PC-3 (cell line): ENCODE results near the gene B4GALT1. TPM values are rescaled to one million over a fixed set of nuclear protein-coding genes. Genes with fewer than 3 reads are reported as not detected.

Experiments used
- ATAC-seq: fragments of 200-7000 bp; cut with Tn5 transposase; 2 replicates; pipeline ENCODE4 v1.9.1; 2020; ENCODE audit warnings: mild to moderate bottlenecking, moderate library complexity
- BruUV-seq: library from RNA; stranded (reverse); fragments of 400-500 nt; replicated peaks from 2 replicates; lab custom pipeline; 2021; lab: Mats Ljungman, UMichigan
- CTCF ChIA-PET: fragments of 300-600 bp; sonication (Branson Sonifier 250); formaldehyde crosslinking; loops from one replicate; lab custom pipeline; 2022; ENCODE audit warnings: antibody characterized with exemption; lab: Charles Lee
- POLR2A ChIA-PET: fragments of 300-600 bp; sonication (Branson Sonifier 250); formaldehyde crosslinking; loops from one replicate; lab custom pipeline; 2022; ENCODE audit warnings: antibody characterized with exemption; ENCODE audit not compliant: unreplicated experiment; lab: Charles Lee
- DNase-seq: peaks from one replicate; pipeline ENCODE4 v3.0.0-alpha.2; 2015
- H2AFZ ChIP-seq: fragments of 300-600 bp; sonication (generic); 2 replicates; pipeline ENCODE4 v1.6.0; 2016; ENCODE audit warnings: antibody characterized with exemption, low read length
- H3F3A ChIP-seq: fragments of 300-600 bp; sonication (generic); one replicate; pipeline ENCODE4 v1.6.0; 2017; ENCODE audit warnings: antibody characterized with exemption, low read length, control low read depth, mild to moderate bottlenecking; ENCODE audit not compliant: unreplicated experiment
- H3K27ac ChIP-seq: fragments of 300-600 bp; sonication (generic); 2 replicates; pipeline ENCODE4 v1.5.1; 2016; ENCODE audit warnings: mild to moderate bottlenecking, low read length
- H3K27me3 ChIP-seq: fragments of 300-600 bp; sonication (generic); 2 replicates; pipeline ENCODE4 v1.6.1; 2016; ENCODE audit warnings: low read length, mixed read lengths
- H3K36me3 ChIP-seq: fragments of 300-600 bp; sonication (generic); 2 replicates; pipeline ENCODE4 v1.6.1; 2016; ENCODE audit warnings: low read depth, mixed run types, low read length, mixed read lengths
- H3K4me1 ChIP-seq: fragments of 300-600 bp; sonication (generic); 2 replicates; pipeline ENCODE4 v1.5.1; 2016; ENCODE audit warnings: low read length; ENCODE audit not compliant: insufficient read depth
- H3K4me2 ChIP-seq: fragments of 300-600 bp; sonication (generic); 2 replicates; pipeline ENCODE4 v1.6.0; 2016; ENCODE audit warnings: low read length
- H3K4me3 ChIP-seq: fragments of 300-600 bp; sonication (generic); 2 replicates; pipeline ENCODE4 v1.5.1; 2016; ENCODE audit warnings: mild to moderate bottlenecking, low read length, mixed read lengths
- H3K79me2 ChIP-seq: fragments of 300-600 bp; sonication (generic); 2 replicates; pipeline ENCODE4 v1.6.1; 2017; ENCODE audit warnings: low read length, mixed read lengths
- H3K9ac ChIP-seq: fragments of 300-600 bp; sonication (generic); 2 replicates; pipeline ENCODE4 v1.6.0; 2016; ENCODE audit warnings: mild to moderate bottlenecking, low read length
- H3K9me2 ChIP-seq: fragments of 300-600 bp; sonication (generic); replicated peaks from 2 replicates; pipeline ENCODE4 v1.6.1; 2016; ENCODE audit warnings: mixed run types, low read length, mixed read lengths
- H3K9me3 ChIP-seq: fragments of 300-600 bp; sonication (generic); 2 replicates; pipeline ENCODE4 v1.6.1; 2016; ENCODE audit warnings: low read length, mixed read lengths
- H4K20me1 ChIP-seq: fragments of 300-600 bp; sonication (generic); 2 replicates; pipeline ENCODE4 v1.6.1; 2016; ENCODE audit warnings: low read length, mixed read lengths
- CTCF ChIP-seq: fragments of 300-600 bp; sonication (generic); conservative IDR thresholded peaks from 2 replicates; pipeline ENCODE4 v1.5.1; 2017; ENCODE audit warnings: antibody characterized with exemption, low read depth, mild to moderate bottlenecking, low read length
- EZH2 ChIP-seq: fragments of 300-600 bp; sonication (generic); IDR thresholded peaks from one replicate; pipeline ENCODE4 v1.6.1; 2017; ENCODE audit warnings: antibody characterized with exemption, mild to moderate bottlenecking, low read length; ENCODE audit not compliant: unreplicated experiment
- EZH2phosphoT487 ChIP-seq: fragments of 300-600 bp; sonication (generic); IDR thresholded peaks from 2 replicates; pipeline ENCODE4 v1.6.1; 2018; ENCODE audit warnings: mild to moderate bottlenecking, antibody characterized with exemption, low read length, borderline replicate concordance
- intact Hi-C: fragments of 100-400 bp; cut with micrococcal nuclease; formaldehyde crosslinking; loops from 2 replicates; pipeline ENCODE4 v1.9.0; 2023
- total RNA-seq: library from RNA; depleted of rRNA; stranded (reverse); fragments of >200 nt; gene quantifications from 2 replicates; pipeline ENCODE4 v1.2.3, GENCODE V29; 2014

Gene B4GALT1
- total RNA-seq, 1 experiment from 2014 or later: 14.8 TPM

DNA sequence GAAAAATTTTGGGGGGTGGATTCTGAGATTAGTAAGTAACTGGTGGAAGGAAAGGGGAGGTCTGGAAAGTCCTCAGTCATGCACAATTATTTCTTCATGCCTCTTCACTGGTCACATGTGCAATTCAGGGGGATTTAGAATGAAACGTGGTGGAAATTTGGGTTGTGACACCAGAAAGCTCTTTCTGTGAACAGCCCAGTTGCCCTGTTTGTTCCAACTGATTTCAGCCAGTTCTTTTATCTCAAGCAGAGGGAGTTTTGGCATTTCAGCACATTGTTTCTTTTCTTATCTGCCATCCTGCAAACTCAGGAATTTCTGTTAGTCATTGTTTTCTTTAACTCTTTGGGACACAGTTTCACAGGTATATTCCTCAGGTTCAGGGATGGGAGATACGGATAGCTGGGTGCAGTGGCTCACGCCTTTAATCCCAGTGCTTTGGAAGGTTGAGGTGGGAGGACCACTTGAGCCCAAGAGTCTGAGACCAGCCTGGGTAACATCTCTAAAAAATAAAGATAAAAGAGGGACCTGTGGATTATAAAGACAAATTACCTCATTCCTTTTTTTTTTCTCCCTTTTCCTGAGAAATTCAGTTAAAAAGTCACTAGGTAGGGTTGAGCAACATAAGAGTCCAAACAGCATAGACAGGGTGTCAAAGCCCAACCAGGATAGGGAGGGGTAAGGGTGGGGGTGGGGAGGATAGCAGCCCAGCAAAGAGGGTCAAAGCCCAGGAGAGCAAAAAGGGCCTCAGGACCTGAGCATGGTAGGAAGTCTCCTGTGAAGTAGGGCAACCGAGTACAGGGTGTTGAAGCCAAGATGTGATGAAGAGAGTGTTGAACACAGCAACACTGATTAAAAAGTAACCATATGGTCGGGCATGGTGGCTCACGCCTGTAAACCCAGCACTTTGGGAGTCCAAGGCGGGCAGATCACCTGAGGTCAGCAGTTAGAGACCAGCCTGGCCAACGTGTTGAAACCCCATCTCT is 5.4 kb upstream of the B4GALT1 start:
- Histone ChIP-seq H3F3A (no peaks in the 10 kb centered on the region), H4K20me1 (no peaks in the 10 kb centered on the region), H3K79me2 (no peaks in the 10 kb centered on the region), H3K9me2 (no peaks in the 10 kb centered on the region), H3K36me3 (no peaks in the 10 kb centered on the region), H2AFZ (peak overlapping the region; percentile 48; the same call in 1 of the 2 replicates), H3K4me1 (peaks cover 18% of the 10 kb centered on the region), H3K4me3 (no peak overlapping the region), H3K9me3 (no peaks in the 10 kb centered on the region), H3K9ac (no peak overlapping the region), H3K4me2 (peak overlapping the region; percentile 35), H3K27me3 (no peaks in the 10 kb centered on the region), H3K27ac (no peak overlapping the region)
- POLR2A ChIA-PET: no interaction called here
- no peak for TF ChIP-seq EZH2
- no peak for TF ChIP-seq CTCF
- TF ChIP-seq EZH2phosphoT487: no peak
- intact Hi-C loops: no loop called here
- no TSS peak for BruUV-seq
- DNase-seq: peak; percentile 51
- CTCF ChIA-PET: no interaction called here
- ATAC-seq: no peak

DNA sequence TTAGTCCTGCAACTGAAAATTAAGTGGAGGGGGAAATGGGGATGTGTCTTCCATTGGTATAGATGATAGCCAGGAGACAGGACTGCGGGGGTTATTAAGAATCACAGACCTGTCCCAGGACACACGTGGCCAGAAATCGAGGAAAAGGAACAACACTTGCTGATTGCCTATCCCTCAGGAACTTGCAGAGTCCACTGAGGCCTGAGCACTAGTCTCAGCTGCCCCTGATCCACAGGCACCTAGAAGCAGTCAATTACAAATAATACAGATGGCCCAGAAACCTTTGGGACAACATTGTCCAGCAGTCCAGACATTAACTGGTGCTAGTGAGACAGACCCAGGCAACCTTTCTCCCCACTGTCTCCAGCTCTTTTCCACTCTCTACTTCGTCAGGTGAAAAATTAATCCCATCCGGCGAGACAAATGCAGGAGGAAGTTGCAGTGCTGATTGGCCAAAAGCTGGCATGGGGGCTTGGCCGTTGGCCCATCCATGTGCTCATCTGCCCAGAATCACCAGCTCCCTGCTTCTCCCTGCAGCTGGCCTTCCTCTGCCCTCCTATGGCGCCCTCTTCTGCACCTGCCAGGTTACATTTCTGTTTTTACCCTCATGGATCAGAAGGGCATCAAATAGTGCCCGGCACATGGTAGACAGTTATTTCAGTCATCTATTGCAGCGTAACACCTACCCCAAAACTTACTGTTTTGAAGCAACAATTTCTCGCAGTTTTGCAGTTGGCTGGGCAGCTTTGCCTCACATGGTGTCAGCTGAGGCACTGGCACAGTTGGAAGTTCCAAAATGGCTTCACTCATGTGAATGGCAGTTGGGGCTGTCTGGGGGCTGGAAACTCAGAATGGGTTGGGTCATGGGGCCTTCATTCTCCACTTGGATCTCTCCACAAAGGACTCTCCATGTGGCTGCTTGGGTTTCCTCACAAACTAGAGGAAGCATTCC is 3.6 kb upstream of the B4GALT1 start:
- DNase-seq (peak; percentile 52), ATAC-seq (no peak)
- peaks cover 13% of the 10 kb centered on the region for H3K79me2 ChIP-seq
- H3K9ac ChIP-seq: no peak overlapping the region
- CTCF ChIA-PET: no interaction called here
- 0 out of 2 replicates have a peak overlapping the region, but pooled peaks have one; percentile 48 for H2AFZ ChIP-seq
- TF ChIP-seq CTCF (peak; percentile 58), EZH2phosphoT487 (no peak)
- intact Hi-C loops: loop anchor here (1.0 kb wide), 1 partner anchor 89 kb away; no protein-coding TSS in a partner anchor
- no peaks in the 10 kb centered on the region for H3K36me3 ChIP-seq
- no peak overlapping the region for H3K4me3 ChIP-seq
- no peaks in the 10 kb centered on the region for H3K9me2 ChIP-seq
- no peak overlapping the region for H3K27ac ChIP-seq
- no peaks in the 10 kb centered on the region for H3K27me3 ChIP-seq
- no peaks in the 10 kb centered on the region for H3F3A ChIP-seq
- no peak overlapping the region for H3K4me2 ChIP-seq
- POLR2A ChIA-PET: no interaction called here
- no TSS peak for BruUV-seq
- H3K4me1 ChIP-seq: peaks cover 19% of the 10 kb centered on the region
- H3K9me3 ChIP-seq: no peaks in the 10 kb centered on the region
- no peaks in the 10 kb centered on the region for H4K20me1 ChIP-seq
